H9 (cell line): ENCODE results near the gene SWT1. TPM values are rescaled to one million over a fixed set of nuclear protein-coding genes. Genes with fewer than 3 reads are reported as not detected.

Experiments used
- DNase-seq: peaks from one replicate; pipeline ENCODE4 v3.0.0-alpha.2; 2017
- H2AFZ ChIP-seq: one replicate; pipeline ENCODE4 v1.6.1; 2013; ENCODE audit warnings: mild to moderate bottlenecking, low read length, control low read depth, moderate library complexity
- H2AK5ac ChIP-seq: 2 replicates; pipeline ENCODE4 v1.6.1; 2013; ENCODE audit warnings: low read length, control low read depth, mixed read lengths; ENCODE audit not compliant: insufficient read length
- H2BK120ac ChIP-seq: one replicate; pipeline ENCODE4 v1.6.1; 2013; ENCODE audit warnings: low read depth, mild to moderate bottlenecking, low read length, control low read depth, inconsistent platforms; ENCODE audit not compliant: poor library complexity, severe bottlenecking
- H2BK12ac ChIP-seq: 2 replicates; pipeline ENCODE4 v1.6.1; 2013; ENCODE audit warnings: low read length, control low read depth, mixed read lengths, low read depth; ENCODE audit not compliant: insufficient read length
- H2BK15ac ChIP-seq: 2 replicates; pipeline ENCODE4 v1.6.1; 2013; ENCODE audit warnings: low read depth, low read length, control low read depth
- H2BK20ac ChIP-seq: one replicate; pipeline ENCODE4 v1.6.1; 2013; ENCODE audit warnings: low read depth, mild to moderate bottlenecking, low read length, control low read depth, inconsistent platforms; ENCODE audit not compliant: poor library complexity, severe bottlenecking
- H2BK5ac ChIP-seq: 2 replicates; pipeline ENCODE4 v1.6.1; 2013; ENCODE audit warnings: low read length, control low read depth, mixed read lengths; ENCODE audit not compliant: insufficient read length
- H3K14ac ChIP-seq: 2 replicates; pipeline ENCODE4 v1.6.1; 2013; ENCODE audit warnings: low read length, control low read depth; ENCODE audit not compliant: insufficient read depth
- H3K18ac ChIP-seq: 2 replicates; pipeline ENCODE4 v1.6.1; 2013; ENCODE audit warnings: low read depth, mild to moderate bottlenecking, mixed read lengths, low read length, control low read depth; ENCODE audit not compliant: insufficient read length
- H3K23ac ChIP-seq: 2 replicates; pipeline ENCODE4 v1.6.1; 2013; ENCODE audit warnings: low read length, control low read depth, mixed read lengths, low read depth; ENCODE audit not compliant: insufficient read length
- H3K23me2 ChIP-seq: 2 replicates; pipeline ENCODE4 v1.6.1; 2013; ENCODE audit warnings: low read depth, mild to moderate bottlenecking, mixed read lengths, low read length, control low read depth; ENCODE audit not compliant: insufficient read length, poor library complexity, severe bottlenecking
- H3K27ac ChIP-seq: 2 replicates; pipeline ENCODE4 v1.5.1; 2013; ENCODE audit warnings: low read length, control low read depth, mixed read lengths, low read depth; ENCODE audit not compliant: insufficient read length
- H3K27me3 ChIP-seq: 2 replicates; pipeline ENCODE4 v1.6.1; 2013; ENCODE audit warnings: low read length, control low read depth, inconsistent platforms; ENCODE audit not compliant: insufficient read depth
- H3K4ac ChIP-seq: 2 replicates; pipeline ENCODE4 v1.6.1; 2013; ENCODE audit warnings: low read depth, mild to moderate bottlenecking, control low read depth, inconsistent platforms, low read length, moderate library complexity
- H3K4me1 ChIP-seq: 2 replicates; pipeline ENCODE4 v1.6.1; 2013; ENCODE audit warnings: low read length, control low read depth, inconsistent platforms; ENCODE audit not compliant: insufficient read depth
- H3K4me2 ChIP-seq: 2 replicates; pipeline ENCODE4 v1.6.1; 2013; ENCODE audit warnings: low read length, control low read depth, mixed read lengths; ENCODE audit not compliant: insufficient read length, insufficient read depth
- H3K56ac ChIP-seq: 2 replicates; pipeline ENCODE4 v1.6.1; 2013; ENCODE audit warnings: low read depth, mild to moderate bottlenecking, mixed read lengths, low read length, control low read depth; ENCODE audit not compliant: insufficient read length
- H3K79me1 ChIP-seq: 2 replicates; pipeline ENCODE4 v1.6.1; 2013; ENCODE audit warnings: low read depth, mild to moderate bottlenecking, moderate library complexity, low read length, control low read depth, inconsistent platforms; ENCODE audit not compliant: insufficient read depth, poor library complexity, severe bottlenecking
- H3K79me2 ChIP-seq: 2 replicates; pipeline ENCODE4 v1.6.1; 2013; ENCODE audit warnings: low read length, control low read depth, inconsistent platforms; ENCODE audit not compliant: insufficient read depth
- H3K9ac ChIP-seq: 2 replicates; pipeline ENCODE4 v1.6.1; 2013; ENCODE audit warnings: low read length, control low read depth, mixed read lengths; ENCODE audit not compliant: insufficient read length; ENCODE audit errors: extremely low read depth
- H3K9me3 ChIP-seq: one replicate; pipeline ENCODE4 v1.6.1; 2013; ENCODE audit warnings: low read depth, low read length, inconsistent platforms; ENCODE audit not compliant: control insufficient read depth
- H3T11ph ChIP-seq: one replicate; pipeline ENCODE4 v1.6.1; 2013; ENCODE audit warnings: mild to moderate bottlenecking, low read length, control low read depth, inconsistent platforms
- H4K20me1 ChIP-seq: one replicate; pipeline ENCODE4 v1.6.1; 2013; ENCODE audit not compliant: control insufficient read depth, insufficient read length, insufficient read depth
- H4K5ac ChIP-seq: 2 replicates; pipeline ENCODE4 v1.6.1; 2013; ENCODE audit warnings: low read depth, mild to moderate bottlenecking, mixed read lengths, low read length, control low read depth; ENCODE audit not compliant: insufficient read length
- H4K8ac ChIP-seq: replicated peaks from 2 replicates; pipeline ENCODE4 v1.6.1; 2013; ENCODE audit warnings: low read length, control low read depth, mixed read lengths, low read depth; ENCODE audit not compliant: insufficient read length
- H4K91ac ChIP-seq: 2 replicates; pipeline ENCODE4 v1.6.1; 2013; ENCODE audit warnings: low read depth, mild to moderate bottlenecking, moderate library complexity, mixed read lengths, low read length, control low read depth; ENCODE audit not compliant: insufficient read length
- H3K27ac Mint-ChIP-seq, 3 experiments: 2 replicates in 2 of 3; 3 replicates in 1 of 3; pipeline ENCODE4 v1.8.0; 2020 to 2021; ENCODE audit warnings: mixed read lengths in 3 of 3, mild to moderate bottlenecking in 1 of 3, moderate library complexity in 1 of 3
- H3K27me3 Mint-ChIP-seq: 2 replicates; pipeline ENCODE4 v1.8.0; 2021; ENCODE audit warnings: low read depth, mild to moderate bottlenecking, moderate library complexity, mixed read lengths
- H3K36me3 Mint-ChIP-seq, 3 experiments: 2 replicates in 2 of 3; 3 replicates in 1 of 3; pipeline ENCODE4 v1.8.0; 2020 to 2021; ENCODE audit warnings: low read depth in 3 of 3, mixed read lengths in 3 of 3; ENCODE audit not compliant: insufficient read depth in 1 of 3
- H3K4me1 Mint-ChIP-seq, 2 experiments: 2 replicates each; pipeline ENCODE4 v1.8.0; 2020; ENCODE audit warnings: mixed read lengths in 2 of 2
- H3K4me3 Mint-ChIP-seq, 2 experiments: 2 replicates in 1 of 2; 3 replicates in 1 of 2; pipeline ENCODE4 v1.8.0; 2020 to 2021; ENCODE audit warnings: mild to moderate bottlenecking in 2 of 2, mixed read lengths in 2 of 2, moderate library complexity in 1 of 2
- H3K9me3 Mint-ChIP-seq, 2 experiments: 2 replicates in 1 of 2; 3 replicates in 1 of 2; pipeline ENCODE4 v1.8.0; 2020; ENCODE audit warnings: mild to moderate bottlenecking in 2 of 2, mixed read lengths in 2 of 2, moderate library complexity in 1 of 2
- total RNA-seq: library from RNA; stranded (reverse); gene quantifications from 2 replicates; pipeline ENCODE4 v1.2.1, GENCODE V29; 2021
- TF ChIP-seq, protein P1 (sequence below): fragments of 200-600 bp; sonication (generic); conservative IDR thresholded peaks from 3 replicates; pipeline ENCODE4 v1.8.0; 2021; ENCODE audit warnings: antibody characterized with exemption, mild to moderate bottlenecking

SWT1 gene
- total RNA-seq, 1 experiment from 2014 or later: 5.2 TPM

DNA sequence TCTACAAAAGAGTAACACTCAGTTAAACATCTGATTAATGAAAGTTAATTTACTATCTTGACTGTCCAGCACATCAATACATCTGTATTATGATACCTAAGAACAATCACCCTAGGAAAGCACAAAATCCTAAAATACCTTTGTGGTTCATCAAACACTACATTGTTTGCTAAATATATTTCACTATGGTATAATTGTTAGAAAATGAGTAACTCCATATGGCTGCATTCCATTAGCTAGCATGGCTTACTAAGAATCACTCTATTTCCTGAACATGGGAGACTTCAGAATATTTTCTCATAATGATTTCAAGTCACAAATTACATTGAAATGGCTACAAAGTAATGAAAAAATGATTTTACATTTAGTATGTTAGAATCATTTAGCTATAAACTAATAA is 12.7 kb upstream of the SWT1 start:
- H3K79me1 ChIP-seq: no peaks in the 10 kb centered on the region
- no peaks in the 10 kb centered on the region for H3K23me2 ChIP-seq
- H3K79me2 ChIP-seq: no peaks in the 10 kb centered on the region
- TF ChIP-seq, protein P1, sequence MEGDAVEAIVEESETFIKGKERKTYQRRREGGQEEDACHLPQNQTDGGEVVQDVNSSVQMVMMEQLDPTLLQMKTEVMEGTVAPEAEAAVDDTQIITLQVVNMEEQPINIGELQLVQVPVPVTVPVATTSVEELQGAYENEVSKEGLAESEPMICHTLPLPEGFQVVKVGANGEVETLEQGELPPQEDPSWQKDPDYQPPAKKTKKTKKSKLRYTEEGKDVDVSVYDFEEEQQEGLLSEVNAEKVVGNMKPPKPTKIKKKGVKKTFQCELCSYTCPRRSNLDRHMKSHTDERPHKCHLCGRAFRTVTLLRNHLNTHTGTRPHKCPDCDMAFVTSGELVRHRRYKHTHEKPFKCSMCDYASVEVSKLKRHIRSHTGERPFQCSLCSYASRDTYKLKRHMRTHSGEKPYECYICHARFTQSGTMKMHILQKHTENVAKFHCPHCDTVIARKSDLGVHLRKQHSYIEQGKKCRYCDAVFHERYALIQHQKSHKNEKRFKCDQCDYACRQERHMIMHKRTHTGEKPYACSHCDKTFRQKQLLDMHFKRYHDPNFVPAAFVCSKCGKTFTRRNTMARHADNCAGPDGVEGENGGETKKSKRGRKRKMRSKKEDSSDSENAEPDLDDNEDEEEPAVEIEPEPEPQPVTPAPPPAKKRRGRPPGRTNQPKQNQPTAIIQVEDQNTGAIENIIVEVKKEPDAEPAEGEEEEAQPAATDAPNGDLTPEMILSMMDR: no peak
- H3K4me3 Mint-ChIP-seq: no peak overlapping the region
- no peak overlapping the region for H3K56ac ChIP-seq
- H3K9me3 Mint-ChIP-seq: no peaks in the 10 kb centered on the region
- no peak overlapping the region for H3T11ph ChIP-seq
- no peak overlapping the region for H3K4ac ChIP-seq
- no peak overlapping the region for H3K14ac ChIP-seq
- no peaks in the 10 kb centered on the region for H3K9me3 ChIP-seq
- H3K27me3 Mint-ChIP-seq: no peaks in the 10 kb centered on the region
- no peak overlapping the region for H4K8ac ChIP-seq
- no peak overlapping the region for H2BK20ac ChIP-seq
- no peaks in the 10 kb centered on the region for H3K4me1 ChIP-seq
- no peaks in the 10 kb centered on the region for H4K20me1 ChIP-seq
- no peak for DNase-seq
- H2BK5ac ChIP-seq: no peak overlapping the region
- no peak overlapping the region for H3K9ac ChIP-seq
- H3K27ac ChIP-seq: no peak overlapping the region
- no peak overlapping the region for H4K91ac ChIP-seq
- no peak overlapping the region for H2AFZ ChIP-seq
- peaks cover 2 to 26% (median 22%) of the 10 kb centered on the region in 3 experiments; a peak in 5 of 7 replicates for H3K36me3 Mint-ChIP-seq
- H2BK12ac ChIP-seq: no peak overlapping the region
- H3K4me1 Mint-ChIP-seq: no peaks in the 10 kb centered on the region
- H2BK120ac ChIP-seq: no peak overlapping the region
- H3K4me2 ChIP-seq: no peak overlapping the region
- H3K23ac ChIP-seq: no peak overlapping the region
- H2BK15ac ChIP-seq: no peak overlapping the region
- H3K18ac ChIP-seq: no peak overlapping the region
- no peak overlapping the region for H4K5ac ChIP-seq
- no peak overlapping the region for H3K27ac Mint-ChIP-seq
- H2AK5ac ChIP-seq: no peak overlapping the region
- H3K27me3 ChIP-seq: no peaks in the 10 kb centered on the region
